Measurements from ENCODE around the gene ATG14. TPM values are rescaled to one million over a fixed set of nuclear protein-coding genes. Genes with fewer than 3 reads are reported as not detected.

The ATG14 gene
- total RNA-seq, 1 donor from 2014 or later: 28.8 TPM

DNA sequence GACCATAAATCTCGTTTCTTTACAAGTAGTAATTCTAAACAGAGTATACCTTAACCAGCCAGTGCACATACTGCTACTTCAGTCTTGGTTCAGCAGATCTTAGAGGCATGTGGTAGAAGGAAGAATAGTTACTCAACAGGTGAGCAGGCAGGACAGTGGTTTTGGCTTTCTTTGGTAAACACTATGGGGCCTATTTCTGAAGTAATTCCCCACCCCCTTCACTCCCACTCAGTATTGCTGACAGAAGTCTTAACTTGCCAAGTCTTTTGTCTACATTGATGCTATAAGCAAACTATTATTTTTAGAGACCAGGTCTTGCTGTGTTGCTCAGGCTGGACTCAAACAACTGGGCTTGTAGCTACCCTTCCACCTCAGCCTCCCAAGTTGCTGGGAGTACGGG is 71.9 kb downstream of the ATG14 start:
- H3K9me3 Mint-ChIP-seq: no peaks in the 10 kb centered on the region

GRCh38 chr14:55336691-55337090 is 74.9 kb downstream of the ATG14 start:
- Mint-ChIP-seq H3K4me3 (no peak overlapping the region), H3K36me3 (peaks cover 5% of the 10 kb centered on the region), H3K4me1 (peaks cover 4% of the 10 kb centered on the region), H3K27ac (no peak overlapping the region), H3K9me3 (no peaks in the 10 kb centered on the region), H3K27me3 (ENCODE audit: insufficient read depth, low read depth) (peaks cover 2% of the 10 kb centered on the region)
- H3K9me3 ChIP-seq (ENCODE audit: low read depth): no peaks in the 10 kb centered on the region
- no peak overlapping the region for H3K9ac ChIP-seq
- TF ChIP-seq EZH2 (IDR thresholded peaks at IDR 0.05) (no peak), EZH2phosphoT487 (IDR thresholded peaks at IDR 0.05) (no peak), CTCF (IDR thresholded peaks at IDR 0.05) (no peak)
- peaks cover 46% of the 10 kb centered on the region for H3K79me2 ChIP-seq (ENCODE audit: low read depth)
- peaks cover 2% of the 10 kb centered on the region for H4K20me1 ChIP-seq (ENCODE audit: low read depth)
- no peak overlapping the region for H2AFZ ChIP-seq (replicated peaks)
- DNase-seq (ENCODE audit: low spot score): no peak
- H3K27ac ChIP-seq: no peak overlapping the region
- H3K4me1 ChIP-seq: peaks cover 8% of the 10 kb centered on the region
- no peaks in the 10 kb centered on the region for H3F3A ChIP-seq (ENCODE audit: low read depth)
- H3K4me2 ChIP-seq: no peak overlapping the region
- no peaks in the 10 kb centered on the region for H3K27me3 ChIP-seq
- H3K4me3 ChIP-seq: no peak overlapping the region
- no peaks in the 10 kb centered on the region for H3K36me3 ChIP-seq

More for the DNA sequence above, 71.9 kb downstream of the ATG14 start:
- Histone ChIP-seq H3K9me3 (ENCODE audit: low read depth) (no peaks in the 10 kb centered on the region), H3F3A (ENCODE audit: low read depth) (no peaks in the 10 kb centered on the region), H3K36me3 (no peaks in the 10 kb centered on the region), H3K27me3 (no peaks in the 10 kb centered on the region), H4K20me1 (ENCODE audit: low read depth) (peaks cover 9% of the 10 kb centered on the region), H3K4me3 (no peak overlapping the region), H3K27ac (no peak overlapping the region), H3K79me2 (ENCODE audit: low read depth) (peaks cover 53% of the 10 kb centered on the region), H3K9ac (no peak overlapping the region), H2AFZ (replicated peaks) (no peak overlapping the region), H3K4me1 (peaks cover 8% of the 10 kb centered on the region), H3K4me2 (no peak overlapping the region)
- Mint-ChIP-seq H3K27me3 (ENCODE audit: insufficient read depth, low read depth) (peaks cover 2% of the 10 kb centered on the region), H3K36me3 (peaks cover 5% of the 10 kb centered on the region), H3K4me3 (no peak overlapping the region), H3K4me1 (peaks cover 4% of the 10 kb centered on the region), H3K27ac (no peak overlapping the region)
- DNase-seq (ENCODE audit: low spot score): no peak
- TF ChIP-seq EZH2phosphoT487 (IDR thresholded peaks at IDR 0.05) (no peak), CTCF (IDR thresholded peaks at IDR 0.05) (no peak), EZH2 (IDR thresholded peaks at IDR 0.05) (no peak)

- Histone ChIP-seq H3K27me3 (no peaks in the 10 kb centered on the region), H3K27ac (no peak overlapping the region), H4K20me1 (ENCODE audit: low read depth) (peaks cover 2% of the 10 kb centered on the region), H3K36me3 (no peaks in the 10 kb centered on the region), H3K4me3 (no peak overlapping the region), H2AFZ (replicated peaks) (no peak overlapping the region), H3K4me2 (no peak overlapping the region), H3K79me2 (ENCODE audit: low read depth) (peaks cover 45% of the 10 kb centered on the region), H3K9ac (no peak overlapping the region), H3F3A (ENCODE audit: low read depth) (no peaks in the 10 kb centered on the region), H3K9me3 (ENCODE audit: low read depth) (no peaks in the 10 kb centered on the region), H3K4me1 (peaks cover 8% of the 10 kb centered on the region)
- DNase-seq (ENCODE audit: low spot score): no peak
- peaks cover 5% of the 10 kb centered on the region for H3K36me3 Mint-ChIP-seq
- TF ChIP-seq EZH2phosphoT487 (IDR thresholded peaks at IDR 0.05) (no peak), EZH2 (IDR thresholded peaks at IDR 0.05) (no peak), CTCF (IDR thresholded peaks at IDR 0.05) (no peak)
- H3K4me1 Mint-ChIP-seq: peaks cover 4% of the 10 kb centered on the region
- H3K27me3 Mint-ChIP-seq (ENCODE audit: insufficient read depth, low read depth): peaks cover 2% of the 10 kb centered on the region
- no peak overlapping the region for H3K27ac Mint-ChIP-seq
- no peak overlapping the region for H3K4me3 Mint-ChIP-seq
- no peaks in the 10 kb centered on the region for H3K9me3 Mint-ChIP-seq
Observed at GRCh38 chr14:55336162-55336561, 75.5 kb downstream of the ATG14 start.
